LNCAP (cell line): ENCODE data around the gene MTHFD1L.

Experiments used
- CTCF ChIP-seq: fragments of 450-650 bp; IDR thresholded peaks from 2 replicates; pipeline ENCODE4 v1.5.1; 2017; ENCODE audit warnings: mild to moderate bottlenecking

The MTHFD1L gene

GRCh38 chr6:151093706-151094105 lies 228.2 kb downstream of the MTHFD1L start:
- TF ChIP-seq CTCF: no peak

- TF ChIP-seq CTCF: no peak
Observed at GRCh38 chr6:151095538-151096254, 230.2 kb downstream of the MTHFD1L start.

DNA sequence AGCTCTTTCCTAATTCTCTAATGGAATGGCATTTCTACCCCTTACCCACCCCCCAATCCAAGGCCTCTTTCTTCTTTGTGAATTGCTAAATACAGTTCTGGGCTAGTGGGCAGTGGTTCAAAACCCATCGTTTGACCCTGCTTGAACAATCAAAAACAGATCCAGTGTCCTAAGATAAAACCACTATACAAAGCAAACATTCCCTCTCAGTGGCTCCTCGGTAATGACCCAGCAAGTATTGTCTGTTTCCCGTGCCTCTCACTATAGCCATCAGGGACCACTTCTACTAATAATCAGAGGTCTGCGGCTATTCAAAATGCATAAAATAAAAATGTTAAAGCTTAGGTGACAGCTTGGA lies 230.7 kb downstream of the MTHFD1L start:
- TF ChIP-seq CTCF: no peak

DNA sequence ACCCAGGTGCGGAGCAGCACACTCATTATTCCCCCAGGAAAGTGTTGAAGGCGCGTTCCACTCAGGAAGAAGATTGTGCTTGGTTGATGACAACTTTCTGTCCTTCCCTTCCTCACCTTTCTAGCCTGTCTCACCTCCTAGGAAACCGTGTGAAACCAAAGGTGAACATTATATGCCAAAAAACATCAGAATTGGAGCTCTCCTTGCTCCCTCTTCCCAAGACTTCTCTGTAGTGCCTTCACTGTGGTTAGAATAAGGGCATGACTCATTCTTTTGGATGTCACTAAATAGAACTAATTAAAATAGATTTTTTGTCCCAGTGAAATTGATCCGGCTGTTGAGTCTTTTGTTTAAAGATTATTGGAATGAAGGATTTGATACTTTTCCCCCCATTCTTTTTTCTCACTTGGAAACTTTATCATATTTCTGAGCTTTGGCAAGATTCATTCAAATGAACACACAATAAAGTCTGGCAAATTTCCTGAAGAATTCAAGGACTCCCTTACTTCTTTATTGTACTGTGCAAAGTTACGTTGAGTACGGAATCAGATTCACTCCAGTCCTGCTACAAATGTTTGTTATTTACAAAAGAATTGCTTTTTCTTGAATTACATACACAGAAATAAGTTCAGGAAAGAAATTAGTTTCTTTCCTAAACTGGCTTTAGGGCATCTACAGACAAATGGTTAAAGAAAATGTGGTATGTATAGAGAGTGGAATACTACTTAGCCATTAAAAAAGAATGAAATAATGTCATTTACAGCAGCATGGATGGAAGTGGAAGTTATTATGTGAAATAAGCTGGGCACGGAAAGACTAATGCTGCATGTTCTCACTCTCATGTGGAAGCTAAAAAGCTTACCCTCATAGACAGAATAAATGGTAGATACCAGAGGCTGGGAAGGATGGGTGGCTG lies 231.4 kb downstream of the MTHFD1L start:
- TF ChIP-seq CTCF: no peak

- no peak for TF ChIP-seq CTCF
Observed at GRCh38 chr6:151098166-151098565, 232.7 kb downstream of the MTHFD1L start.

GRCh38 chr6:151100326-151100725 lies 234.8 kb downstream of the MTHFD1L start:
- TF ChIP-seq CTCF: no peak

DNA sequence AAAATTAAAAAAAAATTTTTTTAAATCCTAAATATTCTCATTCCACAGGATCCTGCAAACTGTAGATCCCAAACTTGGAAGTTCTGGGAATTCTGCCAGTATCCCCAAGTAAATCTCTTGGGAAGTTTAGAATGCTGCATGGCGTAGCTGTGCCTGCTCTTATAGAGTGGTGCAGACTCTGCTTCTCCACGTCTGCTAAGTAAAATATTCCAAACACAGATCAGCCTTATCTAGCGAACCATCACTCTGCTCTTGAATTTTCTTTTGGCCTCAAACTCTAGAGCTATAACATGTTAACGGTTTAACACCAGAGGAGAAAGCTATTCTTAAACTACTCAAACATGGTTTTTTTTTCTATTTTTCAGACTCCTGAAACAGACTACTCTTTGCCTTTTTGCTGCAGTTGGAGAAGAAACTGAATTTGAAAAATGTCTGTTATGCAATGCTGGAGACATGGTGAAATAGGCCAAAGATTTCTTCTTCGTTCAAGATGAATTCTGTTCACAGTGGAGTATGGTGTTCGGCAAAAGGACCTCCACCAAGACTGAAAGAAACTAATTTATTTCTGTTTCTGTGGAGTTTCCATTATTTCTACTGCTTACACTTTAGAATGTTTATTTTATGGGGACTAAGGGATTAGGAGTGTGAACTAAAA lies 235.8 kb downstream of the MTHFD1L start:
- TF ChIP-seq CTCF: no peak
